ENCODE measurements around the gene GYPC. TPM values are rescaled to one million over a fixed set of nuclear protein-coding genes. Genes with fewer than 3 reads are reported as not detected.
"Not testable (repeated sequence)": the region's sequence is repeated elsewhere in the genome, so short reads cannot be mapped to it uniquely, and the experiment has no call there.

The GYPC gene
- total RNA-seq, 1 experiment from 2014 or later, result 13.6 TPM

- Histone ChIP-seq H3K4me2 (ENCODE audit: insufficient read depth, insufficient read length, low read length) (no peak overlapping the region), H4K20me1 (ENCODE audit: control insufficient read depth, insufficient read depth, insufficient read length) (no peaks in the 10 kb centered on the region), H3K9ac (ENCODE audit: extremely low read depth, insufficient read length, low read length) (no peak overlapping the region), H3K27me3 (ENCODE audit: insufficient read depth, low read length) (no peaks in the 10 kb centered on the region), H3T11ph (ENCODE audit: low read length) (no peak overlapping the region), H4K8ac (replicated peaks; ENCODE audit: insufficient read length, low read depth, low read length) (no peak overlapping the region), H2BK20ac (ENCODE audit: low read depth, low read length, poor library complexity, severe bottlenecking) (no peak overlapping the region), H3K14ac (ENCODE audit: insufficient read depth, low read length) (no peak overlapping the region), H3K9me3 (ENCODE audit: control insufficient read depth, low read depth, low read length) (no peaks in the 10 kb centered on the region), H3K79me1 (ENCODE audit: insufficient read depth, low read depth, low read length, poor library complexity, severe bottlenecking) (no peaks in the 10 kb centered on the region), H2BK12ac (ENCODE audit: insufficient read length, low read depth, low read length) (no peak overlapping the region), H3K4me1 (ENCODE audit: insufficient read depth, low read length) (no peaks in the 10 kb centered on the region), H3K18ac (ENCODE audit: insufficient read length, low read depth, low read length) (no peak overlapping the region), H3K56ac (ENCODE audit: insufficient read length, low read depth, low read length) (no peak overlapping the region), H3K23me2 (ENCODE audit: insufficient read length, low read depth, low read length, poor library complexity, severe bottlenecking) (no peaks in the 10 kb centered on the region), H3K79me2 (ENCODE audit: insufficient read depth, low read length) (no peaks in the 10 kb centered on the region), H3K4ac (ENCODE audit: low read depth, low read length) (no peak overlapping the region), H3K23ac (ENCODE audit: insufficient read length, low read depth, low read length) (no peak overlapping the region), H3K27ac (ENCODE audit: insufficient read length, low read depth, low read length) (no peak overlapping the region), H4K91ac (ENCODE audit: insufficient read length, low read depth, low read length) (no peak overlapping the region), H2AFZ (ENCODE audit: low read length) (no peak overlapping the region), H2AK5ac (ENCODE audit: insufficient read length, low read length) (no peak overlapping the region), H2BK15ac (ENCODE audit: low read depth, low read length) (no peak overlapping the region), H4K5ac (ENCODE audit: insufficient read length, low read depth, low read length) (no peak overlapping the region), H2BK120ac (ENCODE audit: low read depth, low read length, poor library complexity, severe bottlenecking) (no peak overlapping the region), H2BK5ac (ENCODE audit: insufficient read length, low read length) (no peak overlapping the region)
- Mint-ChIP-seq H3K4me3 (no peak overlapping the region), H3K9me3 (peaks cover 8 to 14% of the 10 kb centered on the region in 2 experiments), H3K27ac (no peak overlapping the region), H3K27me3 (ENCODE audit: low read depth) (no peaks in the 10 kb centered on the region; the same call in 1 of the 2 replicates), H3K4me1 (peaks cover 5 to 6% of the 10 kb centered on the region in 2 experiments; a peak in 3 of 4 replicates), H3K36me3 (ENCODE audit: insufficient read depth in 1 of 3, low read depth in 3 of 3) (peaks cover 2 to 15% (median 14%) of the 10 kb centered on the region in 3 experiments; a peak in 6 of 7 replicates)
- TF ChIP-seq, protein P1, sequence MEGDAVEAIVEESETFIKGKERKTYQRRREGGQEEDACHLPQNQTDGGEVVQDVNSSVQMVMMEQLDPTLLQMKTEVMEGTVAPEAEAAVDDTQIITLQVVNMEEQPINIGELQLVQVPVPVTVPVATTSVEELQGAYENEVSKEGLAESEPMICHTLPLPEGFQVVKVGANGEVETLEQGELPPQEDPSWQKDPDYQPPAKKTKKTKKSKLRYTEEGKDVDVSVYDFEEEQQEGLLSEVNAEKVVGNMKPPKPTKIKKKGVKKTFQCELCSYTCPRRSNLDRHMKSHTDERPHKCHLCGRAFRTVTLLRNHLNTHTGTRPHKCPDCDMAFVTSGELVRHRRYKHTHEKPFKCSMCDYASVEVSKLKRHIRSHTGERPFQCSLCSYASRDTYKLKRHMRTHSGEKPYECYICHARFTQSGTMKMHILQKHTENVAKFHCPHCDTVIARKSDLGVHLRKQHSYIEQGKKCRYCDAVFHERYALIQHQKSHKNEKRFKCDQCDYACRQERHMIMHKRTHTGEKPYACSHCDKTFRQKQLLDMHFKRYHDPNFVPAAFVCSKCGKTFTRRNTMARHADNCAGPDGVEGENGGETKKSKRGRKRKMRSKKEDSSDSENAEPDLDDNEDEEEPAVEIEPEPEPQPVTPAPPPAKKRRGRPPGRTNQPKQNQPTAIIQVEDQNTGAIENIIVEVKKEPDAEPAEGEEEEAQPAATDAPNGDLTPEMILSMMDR (conservative IDR thresholded peaks at IDR 0.05), result no peak
- DNase-seq, result no peak
- no CpG with 5 or more reads among the region's 2 CpGs for WGBS (ENCODE audit: extremely low coverage, insufficient read length, low lambda C conversion rate)
These were observed 31.5 kb downstream of the GYPC start for GRCh38 chr2:126687503-126687902.

DNA sequence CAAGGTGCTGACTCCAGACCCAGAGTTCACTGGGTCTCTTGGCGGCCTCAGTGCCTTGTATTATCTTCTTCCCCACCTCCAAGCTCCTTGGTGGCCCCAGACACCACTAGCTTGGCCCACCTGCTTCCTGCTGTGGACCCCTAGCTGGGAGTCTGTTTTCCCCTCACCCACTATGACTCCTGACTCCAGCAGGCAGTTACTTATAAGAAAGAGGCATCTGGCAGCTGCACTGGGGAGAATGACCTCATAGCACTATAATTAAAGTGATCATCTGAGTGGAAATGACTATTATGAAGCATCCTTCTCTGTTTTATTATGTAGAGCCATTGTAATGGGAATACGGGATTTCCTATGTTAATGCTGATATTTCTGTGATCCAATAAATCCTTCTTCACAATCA lies 32.6 kb downstream of the GYPC start:
- H3K14ac ChIP-seq (ENCODE audit: insufficient read depth, low read length); H3K4me3 Mint-ChIP-seq; H2BK15ac ChIP-seq (ENCODE audit: low read depth, low read length); H2BK20ac ChIP-seq (ENCODE audit: low read depth, low read length, poor library complexity, severe bottlenecking); H3K27me3 Mint-ChIP-seq (ENCODE audit: low read depth); H3K79me2 ChIP-seq (ENCODE audit: insufficient read depth, low read length); DNase-seq; H4K91ac ChIP-seq (ENCODE audit: insufficient read length, low read depth, low read length); H3K4me1 ChIP-seq (ENCODE audit: insufficient read depth, low read length); H3K27ac ChIP-seq (ENCODE audit: insufficient read length, low read depth, low read length); H3K27ac Mint-ChIP-seq; H3K23me2 ChIP-seq (ENCODE audit: insufficient read length, low read depth, low read length, poor library complexity, severe bottlenecking); H2BK120ac ChIP-seq (ENCODE audit: low read depth, low read length, poor library complexity, severe bottlenecking); H3K4me1 Mint-ChIP-seq; H3K79me1 ChIP-seq (ENCODE audit: insufficient read depth, low read depth, low read length, poor library complexity, severe bottlenecking); H2BK5ac ChIP-seq (ENCODE audit: insufficient read length, low read length); H3K9me3 ChIP-seq (ENCODE audit: control insufficient read depth, low read depth, low read length); H3K56ac ChIP-seq (ENCODE audit: insufficient read length, low read depth, low read length); H3T11ph ChIP-seq (ENCODE audit: low read length); H4K20me1 ChIP-seq (ENCODE audit: control insufficient read depth, insufficient read depth, insufficient read length); H2BK12ac ChIP-seq (ENCODE audit: insufficient read length, low read depth, low read length); H2AK5ac ChIP-seq (ENCODE audit: insufficient read length, low read length); H3K18ac ChIP-seq (ENCODE audit: insufficient read length, low read depth, low read length); H4K5ac ChIP-seq (ENCODE audit: insufficient read length, low read depth, low read length); H2AFZ ChIP-seq (ENCODE audit: low read length); H4K8ac ChIP-seq (replicated peaks; ENCODE audit: insufficient read length, low read depth, low read length); H3K27me3 ChIP-seq (ENCODE audit: insufficient read depth, low read length); H3K9ac ChIP-seq (ENCODE audit: extremely low read depth, insufficient read length, low read length); H3K23ac ChIP-seq (ENCODE audit: insufficient read length, low read depth, low read length); H3K4ac ChIP-seq (ENCODE audit: low read depth, low read length); H3K4me2 ChIP-seq (ENCODE audit: insufficient read depth, insufficient read length, low read length): not testable (repeated sequence)
- Mint-ChIP-seq H3K9me3 (peaks cover 18 to 24% of the 10 kb centered on the region in 2 experiments), H3K36me3 (ENCODE audit: insufficient read depth in 1 of 3, low read depth in 3 of 3) (peaks cover 10 to 25% (median 20%) of the 10 kb centered on the region in 3 experiments; a peak in 6 of 7 replicates)
- WGBS (ENCODE audit: extremely low coverage, insufficient read length, low lambda C conversion rate), result no CpG with 5 or more reads among the region's 2 CpGs
